Upper lobe of right lung (tissue), 1 donor: Measurements from ENCODE around the gene ANAPC10. TPM values are rescaled to one million over a fixed set of nuclear protein-coding genes. Genes with fewer than 3 reads are reported as not detected.
A peak's percentile ranks its signal among the peaks of the same experiment; 100 is the strongest.

Experiments used
- ATAC-seq: fragments of 200-7000 bp; cut with Tn5 transposase; one replicate; pipeline ENCODE4 v1.9.1; 2020; ENCODE audit warnings: mild to moderate bottlenecking, moderate library complexity
- DNase-seq: peaks from one replicate; pipeline ENCODE4 v3.0.0-alpha.2; 2020
- H3K27ac ChIP-seq: fragments of 200-600 bp; one replicate; pipeline ENCODE4 v1.8.0; 2022
- H3K27me3 ChIP-seq: fragments of 200-600 bp; one replicate; pipeline ENCODE4 v1.8.0; 2022; ENCODE audit warnings: mild to moderate bottlenecking
- H3K36me3 ChIP-seq: fragments of 200-600 bp; one replicate; pipeline ENCODE4 v1.8.0; 2022
- H3K4me1 ChIP-seq: fragments of 200-600 bp; one replicate; pipeline ENCODE4 v1.8.0; 2022
- H3K4me3 ChIP-seq: fragments of 200-600 bp; one replicate; pipeline ENCODE4 v1.8.0; 2022; ENCODE audit warnings: mild to moderate bottlenecking
- H3K9me3 ChIP-seq: fragments of 200-600 bp; one replicate; pipeline ENCODE4 v1.8.0; 2022
- intact Hi-C: fragments of 100-400 bp; cut with DNase I; formaldehyde crosslinking; loops from one replicate; pipeline ENCODE4 v1.11.0; 2022
- total RNA-seq: library from RNA; stranded (reverse); fragmentation: NEBNext Ultra II Directional; extraction: Animal tissue kit (Norgen Biotek cat#: 25700); gene quantifications from one replicate; pipeline ENCODE4 v1.2.1, GENCODE V29; 2021
- TF ChIP-seq, protein P1 (sequence below): fragments of 200-600 bp; IDR thresholded peaks from one replicate; pipeline ENCODE4 v1.8.0; 2022; ENCODE audit warnings: antibody characterized with exemption
- donor health status: DM: no; HTN: yes; CAD: no; lungs with severe emphysema.

The ANAPC10 gene
- total RNA-seq, 1 donor from 2014 or later = 17.5 TPM

DNA sequence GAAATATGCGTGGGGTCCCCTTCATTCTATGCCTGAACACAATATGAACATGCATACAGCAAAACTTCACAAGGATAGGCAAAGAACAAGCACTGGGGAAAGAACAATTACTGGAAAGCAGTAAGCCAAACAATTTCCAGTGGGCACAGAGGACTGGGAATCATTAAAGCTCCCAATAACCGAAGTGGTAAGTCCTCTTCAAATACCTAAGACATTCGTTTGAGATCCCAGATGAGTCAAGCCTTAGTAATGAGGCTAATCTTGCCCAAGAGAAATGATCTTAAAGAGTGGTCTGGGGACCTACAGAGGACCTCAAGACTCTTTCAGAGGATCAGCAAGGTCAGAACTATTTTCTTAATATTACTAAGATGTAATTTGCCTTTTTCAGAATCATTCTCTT lies 28.6 kb downstream of the ANAPC10 start:
- TF ChIP-seq, protein P1, sequence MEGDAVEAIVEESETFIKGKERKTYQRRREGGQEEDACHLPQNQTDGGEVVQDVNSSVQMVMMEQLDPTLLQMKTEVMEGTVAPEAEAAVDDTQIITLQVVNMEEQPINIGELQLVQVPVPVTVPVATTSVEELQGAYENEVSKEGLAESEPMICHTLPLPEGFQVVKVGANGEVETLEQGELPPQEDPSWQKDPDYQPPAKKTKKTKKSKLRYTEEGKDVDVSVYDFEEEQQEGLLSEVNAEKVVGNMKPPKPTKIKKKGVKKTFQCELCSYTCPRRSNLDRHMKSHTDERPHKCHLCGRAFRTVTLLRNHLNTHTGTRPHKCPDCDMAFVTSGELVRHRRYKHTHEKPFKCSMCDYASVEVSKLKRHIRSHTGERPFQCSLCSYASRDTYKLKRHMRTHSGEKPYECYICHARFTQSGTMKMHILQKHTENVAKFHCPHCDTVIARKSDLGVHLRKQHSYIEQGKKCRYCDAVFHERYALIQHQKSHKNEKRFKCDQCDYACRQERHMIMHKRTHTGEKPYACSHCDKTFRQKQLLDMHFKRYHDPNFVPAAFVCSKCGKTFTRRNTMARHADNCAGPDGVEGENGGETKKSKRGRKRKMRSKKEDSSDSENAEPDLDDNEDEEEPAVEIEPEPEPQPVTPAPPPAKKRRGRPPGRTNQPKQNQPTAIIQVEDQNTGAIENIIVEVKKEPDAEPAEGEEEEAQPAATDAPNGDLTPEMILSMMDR = no peak
- H3K27me3 ChIP-seq = no peaks in the 10 kb centered on the region
- no peak for ATAC-seq
- H3K4me3 ChIP-seq = no peak overlapping the region
- intact Hi-C loops = no loop called here
- DNase-seq = no peak
- H3K36me3 ChIP-seq = no peaks in the 10 kb centered on the region
- peaks cover 9% of the 10 kb centered on the region for H3K4me1 ChIP-seq
- H3K9me3 ChIP-seq = no peaks in the 10 kb centered on the region
- no peak overlapping the region for H3K27ac ChIP-seq

- DNase-seq (no peak), ATAC-seq (no peak)
- TF ChIP-seq, protein P1 = no peak
- Histone ChIP-seq H3K27ac (no peak overlapping the region), H3K4me1 (peaks cover 9% of the 10 kb centered on the region), H3K36me3 (no peaks in the 10 kb centered on the region), H3K27me3 (no peaks in the 10 kb centered on the region), H3K4me3 (no peak overlapping the region), H3K9me3 (no peaks in the 10 kb centered on the region)
- intact Hi-C loops = no loop called here
Measured at GRCh38 chr4:145066063-145066501, 31.9 kb downstream of the ANAPC10 start.

- no peaks in the 10 kb centered on the region for H3K9me3 ChIP-seq
- no peaks in the 10 kb centered on the region for H3K36me3 ChIP-seq
- ATAC-seq = peak; percentile 59
- intact Hi-C loops = no loop called here
- H3K4me1 ChIP-seq = peaks cover 9% of the 10 kb centered on the region
- no peak for DNase-seq
- H3K27ac ChIP-seq = no peak overlapping the region
- no peaks in the 10 kb centered on the region for H3K27me3 ChIP-seq
- TF ChIP-seq, protein P1 = peak; percentile 54
- no peak overlapping the region for H3K4me3 ChIP-seq
Measured at GRCh38 chr4:145061318-145061920, 36.6 kb downstream of the ANAPC10 start.

DNA sequence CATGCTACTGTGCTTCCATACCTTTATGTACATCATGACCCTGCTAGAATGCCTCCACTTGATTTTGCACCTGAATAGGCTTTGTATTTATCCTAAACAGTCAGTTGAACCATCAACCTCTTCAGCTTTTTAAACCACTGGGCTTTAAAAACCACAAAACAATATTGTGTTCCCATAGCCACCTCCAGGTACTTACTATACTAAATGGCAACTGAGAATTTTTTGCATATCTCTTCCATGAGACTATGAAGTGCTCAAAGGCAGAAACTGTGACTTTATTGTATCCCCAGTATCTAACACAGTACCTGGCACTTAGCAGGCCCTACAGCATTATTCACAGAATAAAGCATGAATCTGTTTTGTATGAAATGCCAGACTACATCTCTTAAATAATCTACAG lies 39.7 kb downstream of the ANAPC10 start:
- Histone ChIP-seq H3K36me3 (no peaks in the 10 kb centered on the region), H3K27me3 (no peaks in the 10 kb centered on the region), H3K4me1 (no peaks in the 10 kb centered on the region), H3K9me3 (no peaks in the 10 kb centered on the region), H3K27ac (no peak overlapping the region), H3K4me3 (no peak overlapping the region)
- ATAC-seq (no peak), DNase-seq (no peak)
- TF ChIP-seq, protein P1 = no peak
- intact Hi-C loops = no loop called here

GRCh38 chr4:145056325-145057130 lies 41.5 kb downstream of the ANAPC10 start:
- intact Hi-C loops = no loop called here
- DNase-seq (no peak), ATAC-seq (no peak)
- no peaks in the 10 kb centered on the region for H3K36me3 ChIP-seq
- H3K27ac ChIP-seq = no peak overlapping the region
- no peaks in the 10 kb centered on the region for H3K27me3 ChIP-seq
- no peak overlapping the region for H3K4me3 ChIP-seq
- TF ChIP-seq, protein P1 = no peak
- H3K4me1 ChIP-seq = no peaks in the 10 kb centered on the region
- no peaks in the 10 kb centered on the region for H3K9me3 ChIP-seq
